Gastroesophageal sphincter (tissue), 4 donors: ENCODE results near the gene CYFIP1. TPM values are rescaled to one million over a fixed set of nuclear protein-coding genes. Genes with fewer than 3 reads are reported as not detected.
A peak's percentile ranks its signal among the peaks of the same experiment; 100 is the strongest.
"Not testable (repeated sequence)": the region's sequence is repeated elsewhere in the genome, so short reads cannot be mapped to it uniquely, and the experiment has no call there.

Experiments used
- ATAC-seq: fragments of 150-250 bp; one replicate; pipeline ENCODE4 v1.9.1; 2016; ENCODE audit warnings: mild to moderate bottlenecking, moderate library complexity
- H3K27ac ChIP-seq, 4 donors: fragments of 200-600 bp; sonication (generic) in 3 of 4; 1 replicate in 3 of 4; 2 replicates in 1 of 4; pipeline ENCODE4 v1.5.1; 2016 to 2019
- H3K27me3 ChIP-seq: fragments of 200-600 bp; sonication (generic); one replicate; pipeline ENCODE4 v1.5.1; 2019
- H3K36me3 ChIP-seq, 2 donors: fragments of 200-600 bp; sonication (generic); one replicate each; pipeline ENCODE4 v1.5.1; 2019; ENCODE audit warnings: control low read depth in 1 of 2
- H3K4me1 ChIP-seq, 3 donors: fragments of 200-600 bp; sonication (generic); 1 replicate in 2 of 3; 2 replicates in 1 of 3; pipeline ENCODE4 v1.5.1; 2016 to 2019; ENCODE audit warnings: control low read depth in 2 of 3
- H3K4me3 ChIP-seq, 2 donors: fragments of 200-600 bp; sonication (generic); one replicate each; pipeline ENCODE4 v1.5.1; 2019; ENCODE audit warnings: mild to moderate bottlenecking in 1 of 2, moderate library complexity in 1 of 2
- H3K9me3 ChIP-seq, 3 donors: fragments of 200-600 bp; sonication (generic); one replicate each; pipeline ENCODE4 v1.5.1; 2017 to 2019; ENCODE audit warnings: control low read depth in 2 of 3
- EP300 ChIP-seq: sonication (generic); formaldehyde crosslinking; IDR thresholded peaks from one replicate; pipeline ENCODE4 v1.6.1; 2017; ENCODE audit warnings: antibody characterized with exemption, mild to moderate bottlenecking
- POLR2A ChIP-seq, 2 donors: fragments of 450-650 bp; IDR thresholded peaks; one replicate each; pipeline ENCODE4 v1.6.1; 2017; ENCODE audit warnings: antibody characterized with exemption in 2 of 2, mild to moderate bottlenecking in 2 of 2, moderate library complexity in 1 of 2
- POLR2AphosphoS5 ChIP-seq: sonication (generic); formaldehyde crosslinking; IDR thresholded peaks from one replicate; pipeline ENCODE4 v1.6.1; 2017; ENCODE audit warnings: antibody characterized with exemption
- WGBS, 2 donors: methylation state at CpG; one replicate each; pipeline ENCODE4 v1.1.5; 2018; ENCODE audit warnings: low coverage in 1 of 2; 5-methylcytosine and 5-hydroxymethylcytosine counted together
- total RNA-seq, 4 donors: library from RNA; depleted of rRNA; stranded (reverse); fragments of >200 nt; gene quantifications; one replicate each; pipeline ENCODE4 v1.1.0, GENCODE V29; 2016
- TF ChIP-seq, protein P1 (sequence below), 4 experiments: fragments of 200-600 bp in 2 of 4; fragments of 450-650 bp in 2 of 4; sonication (generic) in 1 of 4; IDR thresholded peaks; one replicate each; pipeline ENCODE4 v1.5.1; 2017 to 2019; ENCODE audit warnings: antibody characterized with exemption in 4 of 4, mild to moderate bottlenecking in 2 of 4, moderate library complexity in 2 of 4

Gene CYFIP1
- total RNA-seq, 4 donors from 2014 or later, result 82.3 to 116 (median 101) TPM

DNA sequence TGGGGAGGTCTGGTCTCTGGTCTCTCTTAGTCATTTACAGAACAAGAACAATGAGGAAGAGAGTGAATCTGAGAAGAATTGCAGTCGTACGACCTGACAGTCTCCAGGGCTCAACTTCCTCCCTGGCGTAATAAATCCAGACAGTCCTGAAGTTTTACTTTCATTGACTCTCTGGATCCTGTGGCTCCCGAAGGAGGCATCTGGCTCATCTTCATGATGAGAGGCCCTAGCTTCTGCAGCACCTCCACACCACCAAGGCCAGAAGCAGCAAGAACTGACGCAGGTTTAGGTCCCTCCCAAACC, 11.8 kb upstream of the CYFIP1 start:
- 72% methylated on average over 3 of the region's 5 CpGs; no CpG with 5 or more reads in 1 of the 2 donors for WGBS, 2 donors
- no peak for TF ChIP-seq POLR2A (IDR thresholded peaks at IDR 0.05)
- TF ChIP-seq EP300, result no peak
- no peak for TF ChIP-seq POLR2AphosphoS5
- TF ChIP-seq, protein P1, sequence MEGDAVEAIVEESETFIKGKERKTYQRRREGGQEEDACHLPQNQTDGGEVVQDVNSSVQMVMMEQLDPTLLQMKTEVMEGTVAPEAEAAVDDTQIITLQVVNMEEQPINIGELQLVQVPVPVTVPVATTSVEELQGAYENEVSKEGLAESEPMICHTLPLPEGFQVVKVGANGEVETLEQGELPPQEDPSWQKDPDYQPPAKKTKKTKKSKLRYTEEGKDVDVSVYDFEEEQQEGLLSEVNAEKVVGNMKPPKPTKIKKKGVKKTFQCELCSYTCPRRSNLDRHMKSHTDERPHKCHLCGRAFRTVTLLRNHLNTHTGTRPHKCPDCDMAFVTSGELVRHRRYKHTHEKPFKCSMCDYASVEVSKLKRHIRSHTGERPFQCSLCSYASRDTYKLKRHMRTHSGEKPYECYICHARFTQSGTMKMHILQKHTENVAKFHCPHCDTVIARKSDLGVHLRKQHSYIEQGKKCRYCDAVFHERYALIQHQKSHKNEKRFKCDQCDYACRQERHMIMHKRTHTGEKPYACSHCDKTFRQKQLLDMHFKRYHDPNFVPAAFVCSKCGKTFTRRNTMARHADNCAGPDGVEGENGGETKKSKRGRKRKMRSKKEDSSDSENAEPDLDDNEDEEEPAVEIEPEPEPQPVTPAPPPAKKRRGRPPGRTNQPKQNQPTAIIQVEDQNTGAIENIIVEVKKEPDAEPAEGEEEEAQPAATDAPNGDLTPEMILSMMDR (IDR thresholded peaks at IDR 0.05), result no peak
- no peaks in the 10 kb centered on the region for H3K27me3 ChIP-seq
- ATAC-seq, result no peak
- no peaks in the 10 kb centered on the region for H3K4me1 ChIP-seq
- H3K27ac ChIP-seq, result no peak overlapping the region
- no peaks in the 10 kb centered on the region for H3K9me3 ChIP-seq
- H3K36me3 ChIP-seq, result peaks cover 0 to 38% of the 10 kb centered on the region in 2 donors
- H3K4me3 ChIP-seq, result no peak overlapping the region

DNA sequence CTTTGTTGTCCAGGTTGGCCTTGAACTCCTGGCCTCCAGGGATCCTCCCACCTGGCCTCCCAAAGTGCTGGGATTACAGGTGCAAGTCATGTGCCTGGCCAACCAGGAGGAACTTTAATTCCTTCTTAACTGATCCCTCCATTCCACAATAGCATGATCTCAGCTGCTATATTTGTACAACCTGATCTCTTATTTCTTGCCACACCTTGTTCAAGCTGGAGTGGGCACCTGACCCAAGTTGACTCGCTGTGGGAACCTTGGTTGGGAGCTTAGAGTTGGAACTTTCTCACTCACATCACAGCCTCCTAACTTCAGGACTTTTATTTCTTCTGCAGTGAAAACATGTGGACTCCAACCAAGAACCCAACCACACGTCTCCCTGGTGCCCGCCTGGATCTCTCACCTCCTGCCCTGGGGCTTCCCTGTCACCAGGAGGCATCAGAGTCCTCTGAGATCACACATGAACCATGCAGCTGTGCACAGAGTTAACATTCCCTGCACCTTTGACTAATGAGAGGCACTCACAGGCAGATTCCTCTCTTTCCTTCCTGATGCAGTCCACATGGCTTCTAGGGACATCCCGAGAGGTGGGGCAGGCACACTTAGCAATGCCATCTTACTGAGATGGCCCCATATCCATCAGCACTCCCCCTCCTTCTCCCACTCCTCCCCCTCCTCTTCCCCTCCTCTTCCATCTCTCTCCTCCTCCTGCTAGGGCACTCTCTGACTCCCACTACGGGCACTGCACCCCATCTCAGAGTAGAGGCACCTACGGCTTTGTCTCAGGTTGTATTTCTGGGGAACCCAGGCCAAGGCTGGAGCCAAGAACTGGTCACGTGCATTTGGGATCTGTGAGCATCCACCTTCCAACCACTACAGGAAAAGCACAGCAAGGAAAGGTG, 9.7 kb upstream of the CYFIP1 start:
- 69 to 87% methylated on average over 4 to 5 of the region's 7 CpGs for WGBS, 2 donors
- Histone ChIP-seq H3K4me1 (no peaks in the 10 kb centered on the region), H3K36me3 (peaks cover 0 to 19% of the 10 kb centered on the region in 2 donors), H3K27me3 (no peaks in the 10 kb centered on the region), H3K27ac (no peak overlapping the region), H3K4me3 (no peak overlapping the region), H3K9me3 (no peaks in the 10 kb centered on the region)
- ATAC-seq, result no peak
- TF ChIP-seq, protein P1 (IDR thresholded peaks at IDR 0.05), result no peak
- no peak for TF ChIP-seq POLR2AphosphoS5
- TF ChIP-seq EP300, result no peak
- no peak for TF ChIP-seq POLR2A (IDR thresholded peaks at IDR 0.05)

DNA sequence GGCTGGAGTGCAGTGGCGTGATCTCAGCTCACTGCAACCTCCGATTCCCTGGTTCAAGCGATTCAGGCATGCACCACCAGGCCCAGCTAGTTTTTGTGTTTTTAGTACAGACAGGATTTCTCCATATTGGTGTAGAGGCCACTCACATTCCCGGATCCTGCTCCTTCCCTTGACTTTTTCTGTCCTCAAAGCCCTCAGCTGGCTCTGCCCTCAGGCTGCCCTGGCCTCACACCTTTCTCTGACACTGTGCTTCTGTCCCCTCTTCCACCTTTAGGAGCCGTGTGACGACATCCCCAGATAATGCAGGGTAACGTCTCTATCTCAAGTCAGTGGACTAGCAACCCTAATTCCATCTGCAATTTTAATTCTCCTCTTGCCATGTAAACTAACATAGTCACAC, 8.6 kb upstream of the CYFIP1 start:
- WGBS, 2 donors, result 75 to 86% methylated on average over 5 to 7 of the region's 7 CpGs

DNA sequence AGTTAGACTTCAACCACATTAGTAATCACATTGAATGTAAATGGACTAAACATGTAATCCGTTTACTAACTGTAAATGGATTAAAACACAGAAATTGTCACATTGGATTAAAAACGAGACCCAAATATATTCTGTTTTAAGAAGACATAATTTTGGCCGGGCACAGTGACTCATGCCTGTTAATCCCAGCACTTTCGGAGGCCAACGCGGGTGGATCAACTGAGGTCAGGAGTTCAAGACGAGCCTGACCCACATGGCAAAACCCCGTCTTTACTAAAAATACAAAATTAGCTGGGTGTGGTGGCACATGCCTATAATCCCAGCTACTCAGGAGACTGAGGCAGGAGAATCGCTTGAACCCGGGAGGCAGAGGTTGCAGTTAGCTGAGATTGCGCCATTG, 1.8 kb upstream of the CYFIP1 start:
- not testable (repeated sequence) for H3K36me3 ChIP-seq, H3K27ac ChIP-seq, H3K4me3 ChIP-seq, H3K27me3 ChIP-seq, H3K9me3 ChIP-seq, ATAC-seq
- peaks cover 0 to 30% (median 5%) of the 10 kb centered on the region in 3 donors for H3K4me1 ChIP-seq
- 80 to 84% methylated on average over 8 to 11 of the region's 11 CpGs for WGBS, 2 donors

More for the DNA sequence above, 8.6 kb upstream of the CYFIP1 start:
- Histone ChIP-seq H3K36me3 (peaks cover 0 to 9% of the 10 kb centered on the region in 2 donors), H3K27ac (no peak overlapping the region), H3K4me3 (no peak overlapping the region), H3K4me1 (no peaks in the 10 kb centered on the region), H3K9me3 (no peaks in the 10 kb centered on the region), H3K27me3 (no peaks in the 10 kb centered on the region)
- TF ChIP-seq POLR2A (IDR thresholded peaks at IDR 0.05), result no peak
- no peak for TF ChIP-seq EP300
- no peak for TF ChIP-seq POLR2AphosphoS5
- TF ChIP-seq, protein P1 (IDR thresholded peaks at IDR 0.05), result no peak
- no peak for ATAC-seq

DNA sequence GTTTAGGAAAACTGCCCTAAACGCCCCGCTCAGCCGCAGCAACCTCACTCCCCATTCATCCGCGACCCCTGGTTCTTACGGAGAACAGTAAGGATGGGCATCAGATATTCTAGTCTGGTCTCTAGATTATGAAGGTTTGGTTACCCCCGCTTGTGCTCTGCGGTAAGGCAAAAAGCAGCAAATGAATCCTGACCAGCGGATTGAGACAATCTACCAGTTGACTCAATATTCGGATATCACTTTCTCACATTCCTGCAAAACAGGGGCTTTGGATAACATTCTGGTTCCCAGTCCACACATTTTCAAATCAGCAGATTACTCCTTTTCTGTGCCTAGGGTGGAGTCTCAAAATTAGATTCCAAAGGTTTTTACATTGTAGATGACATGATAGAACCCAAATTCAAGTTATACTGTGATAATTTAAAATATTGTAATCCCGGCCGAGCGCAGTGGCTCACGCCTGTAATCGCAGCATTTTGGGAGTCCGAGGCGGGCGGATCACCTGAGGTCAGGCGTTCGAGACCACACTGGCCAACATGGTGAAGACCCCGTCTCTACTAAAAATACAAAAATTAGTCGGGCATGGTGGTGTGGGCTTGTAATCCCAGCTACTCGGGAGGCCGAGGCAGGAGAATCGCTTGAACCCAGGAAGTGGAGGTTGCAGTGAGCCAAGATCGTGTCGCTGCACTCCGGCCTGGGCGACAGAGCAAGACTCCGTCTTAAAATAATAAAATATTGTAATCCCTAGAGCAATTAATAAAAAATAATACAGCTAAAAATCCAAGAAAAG, 1.1 kb upstream of the CYFIP1 start:
- no peaks in the 10 kb centered on the region for H3K36me3 ChIP-seq
- H3K27ac ChIP-seq, result peak overlapping the region in 3 of 4 donors; percentile 80 to 85 (median 84)
- no peak for ATAC-seq
- H3K4me1 ChIP-seq, result peaks cover 0 to 30% (median 5%) of the 10 kb centered on the region in 3 donors
- TF ChIP-seq POLR2AphosphoS5 (no peak), POLR2A (IDR thresholded peaks at IDR 0.05) (no peak)
- TF ChIP-seq, protein P1 (IDR thresholded peaks at IDR 0.05), result no peak
- peak overlapping the region; percentile 49 to 96 for H3K4me3 ChIP-seq
- 61 to 65% methylated on average over 18 to 25 of the region's 30 CpGs for WGBS, 2 donors
- no peaks in the 10 kb centered on the region for H3K9me3 ChIP-seq
- no peaks in the 10 kb centered on the region for H3K27me3 ChIP-seq
